ENCODE measurements around the gene KLHL40. TPM values are rescaled to one million over a fixed set of nuclear protein-coding genes. Genes with fewer than 3 reads are reported as not detected.

Gene KLHL40
- polyA plus RNA-seq, 1 donor from 2014 or later: not detected

- Histone ChIP-seq H3K4me3 (ENCODE audit: low read length) (no peak overlapping the region), H3F3A (ENCODE audit: insufficient read depth, low read length, poor library complexity, severe bottlenecking) (no peaks in the 10 kb centered on the region), H3K9ac (ENCODE audit: low read length) (no peak overlapping the region), H2AFZ (ENCODE audit: low read depth, low read length) (no peak overlapping the region), H3K27ac (ENCODE audit: low read length) (no peak overlapping the region), H3K9me3 (ENCODE audit: low read length) (no peaks in the 10 kb centered on the region), H3K4me2 (ENCODE audit: low read length) (no peak overlapping the region), H3K79me2 (replicated peaks; ENCODE audit: insufficient read depth, low read length) (no peaks in the 10 kb centered on the region), H3K36me3 (ENCODE audit: insufficient read depth, low read length) (peaks cover 10% of the 10 kb centered on the region), H3K27me3 (ENCODE audit: insufficient read depth, low read depth, low read length) (no peaks in the 10 kb centered on the region), H4K20me1 (ENCODE audit: insufficient read depth) (no peaks in the 10 kb centered on the region), H3K9me2 (ENCODE audit: insufficient read depth, low read length) (no peaks in the 10 kb centered on the region)
- no peak for TF ChIP-seq EZH2 (IDR thresholded peaks at IDR 0.05; ENCODE audit: borderline replicate concordance, insufficient read depth, low read length, poor library complexity, severe bottlenecking)
- no peak for TF ChIP-seq REST (IDR thresholded peaks at IDR 0.05; ENCODE audit: borderline replicate concordance)
- no peak for TF ChIP-seq SMC3 (conservative IDR thresholded peaks at IDR 0.05; ENCODE audit: poor library complexity)
- no peak for TF ChIP-seq POLR2AphosphoS5 (IDR thresholded peaks at IDR 0.05)
Measured at GRCh38 chr3:42640771-42641370, 44.5 kb upstream of the KLHL40 start.

- H3K36me3 ChIP-seq (ENCODE audit: insufficient read depth, low read length): peaks cover 7% of the 10 kb centered on the region
- no peaks in the 10 kb centered on the region for H3K79me2 ChIP-seq (replicated peaks; ENCODE audit: insufficient read depth, low read length)
Measured at GRCh38 chr3:42647821-42648459, 37.4 kb upstream of the KLHL40 start.

More at GRCh38 chr3:42647821-42648459, 37.4 kb upstream of the KLHL40 start:
- Histone ChIP-seq H2AFZ (ENCODE audit: low read depth, low read length) (no peak overlapping the region), H3K27me3 (ENCODE audit: insufficient read depth, low read depth, low read length) (no peaks in the 10 kb centered on the region), H3K27ac (ENCODE audit: low read length) (no peak overlapping the region), H4K20me1 (ENCODE audit: insufficient read depth) (no peaks in the 10 kb centered on the region), H3K4me3 (ENCODE audit: low read length) (no peak overlapping the region), H3K9me2 (ENCODE audit: insufficient read depth, low read length) (no peaks in the 10 kb centered on the region), H3K9me3 (ENCODE audit: low read length) (no peaks in the 10 kb centered on the region), H3K9ac (ENCODE audit: low read length) (no peak overlapping the region), H3K4me2 (ENCODE audit: low read length) (no peak overlapping the region), H3F3A (ENCODE audit: insufficient read depth, low read length, poor library complexity, severe bottlenecking) (no peaks in the 10 kb centered on the region)
- TF ChIP-seq TAF1 (IDR thresholded peaks at IDR 0.05; ENCODE audit: low read depth): no peak
- no peak for TF ChIP-seq POLR2AphosphoS5 (IDR thresholded peaks at IDR 0.05)
- TF ChIP-seq EZH2 (IDR thresholded peaks at IDR 0.05; ENCODE audit: borderline replicate concordance, insufficient read depth, low read length, poor library complexity, severe bottlenecking): no peak
- TF ChIP-seq REST (IDR thresholded peaks at IDR 0.05; ENCODE audit: borderline replicate concordance): no peak
- no peak for TF ChIP-seq CTCF (IDR thresholded peaks at IDR 0.05; ENCODE audit: poor library complexity, severe bottlenecking)
- no peak for TF ChIP-seq RAD21 (conservative IDR thresholded peaks at IDR 0.05)
- no peak for TF ChIP-seq EP300 (conservative IDR thresholded peaks at IDR 0.05; ENCODE audit: poor library complexity, severe bottlenecking)
- no peak for TF ChIP-seq SMC3 (conservative IDR thresholded peaks at IDR 0.05; ENCODE audit: poor library complexity)
